ENCODE measurements around the gene FLYWCH2.

FLYWCH2 gene

DNA sequence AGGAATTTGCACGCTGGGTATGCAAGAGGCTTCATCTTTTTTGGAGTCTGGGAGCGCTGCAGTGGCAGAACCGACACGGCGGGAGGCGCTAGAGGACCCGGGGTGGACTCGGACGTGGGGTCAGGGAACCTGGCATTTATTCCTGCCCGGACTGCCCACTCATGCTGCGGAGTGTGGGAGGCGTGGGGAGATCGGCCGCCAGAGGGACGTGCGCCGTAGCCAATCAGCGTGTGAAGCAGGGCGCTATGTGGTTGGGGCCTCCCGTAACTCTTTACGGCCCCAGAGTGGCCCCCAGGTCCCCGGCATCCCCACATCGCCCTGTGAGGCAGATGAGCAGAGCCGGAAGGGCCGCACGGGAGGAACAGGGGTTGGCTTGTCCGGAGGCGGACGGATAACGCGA lies 11.2 kb downstream of the FLYWCH2 start:
- no peak overlapping the region for H3K9ac ChIP-seq (ENCODE audit: low read length)
- TF ChIP-seq EZH2 (IDR thresholded peaks at IDR 0.05; ENCODE audit: borderline replicate concordance, low read length) (no peak), CTCF (IDR thresholded peaks at IDR 0.05; ENCODE audit: low read length) (no peak)
- H3K9me2 ChIP-seq (ENCODE audit: low read depth, low read length) = no peaks in the 10 kb centered on the region
- H2AFZ ChIP-seq (ENCODE audit: low read length) = no peak overlapping the region
- H3K4me3 ChIP-seq (ENCODE audit: low read depth, low read length, poor library complexity, severe bottlenecking) = no peak overlapping the region
- no peaks in the 10 kb centered on the region for H3K79me2 ChIP-seq (ENCODE audit: insufficient read depth, low read length)
- no peaks in the 10 kb centered on the region for H4K20me1 ChIP-seq (ENCODE audit: insufficient read depth, low read length)
- no peak overlapping the region for H3K27ac ChIP-seq (ENCODE audit: low read depth, low read length, poor library complexity, severe bottlenecking)
- no peak overlapping the region for H3K4me2 ChIP-seq (ENCODE audit: low read length)
- no peaks in the 10 kb centered on the region for H3F3A ChIP-seq (ENCODE audit: insufficient read depth, low read length)
- no peaks in the 10 kb centered on the region for H3K36me3 ChIP-seq (ENCODE audit: insufficient read depth, low read length)
- H3K9me3 ChIP-seq (ENCODE audit: low read length) = no peaks in the 10 kb centered on the region
- H3K27me3 ChIP-seq (ENCODE audit: insufficient read depth, low read length) = no peaks in the 10 kb centered on the region
- no peaks in the 10 kb centered on the region for H3K4me1 ChIP-seq (ENCODE audit: insufficient read depth, low read length, severe bottlenecking)

GRCh38 chr16:2895813-2896212 lies 12.8 kb downstream of the FLYWCH2 start:
- no peak overlapping the region for H2AFZ ChIP-seq (ENCODE audit: low read length)
- no peak overlapping the region for H3K4me2 ChIP-seq (ENCODE audit: low read length)
- H3K4me1 ChIP-seq (ENCODE audit: insufficient read depth, low read length, severe bottlenecking) = no peaks in the 10 kb centered on the region
- H3K9me2 ChIP-seq (ENCODE audit: low read depth, low read length) = no peaks in the 10 kb centered on the region
- no peaks in the 10 kb centered on the region for H4K20me1 ChIP-seq (ENCODE audit: insufficient read depth, low read length)
- H3K4me3 ChIP-seq (ENCODE audit: low read depth, low read length, poor library complexity, severe bottlenecking) = no peak overlapping the region
- H3K36me3 ChIP-seq (ENCODE audit: insufficient read depth, low read length) = no peaks in the 10 kb centered on the region
- no peaks in the 10 kb centered on the region for H3K27me3 ChIP-seq (ENCODE audit: insufficient read depth, low read length)
- no peak overlapping the region for H3K27ac ChIP-seq (ENCODE audit: low read depth, low read length, poor library complexity, severe bottlenecking)
- no peaks in the 10 kb centered on the region for H3K79me2 ChIP-seq (ENCODE audit: insufficient read depth, low read length)
- H3F3A ChIP-seq (ENCODE audit: insufficient read depth, low read length) = no peaks in the 10 kb centered on the region
- TF ChIP-seq CTCF (IDR thresholded peaks at IDR 0.05; ENCODE audit: low read length) (no peak), EZH2 (IDR thresholded peaks at IDR 0.05; ENCODE audit: borderline replicate concordance, low read length) (no peak)
- no peaks in the 10 kb centered on the region for H3K9me3 ChIP-seq (ENCODE audit: low read length)
- H3K9ac ChIP-seq (ENCODE audit: low read length) = no peak overlapping the region

DNA sequence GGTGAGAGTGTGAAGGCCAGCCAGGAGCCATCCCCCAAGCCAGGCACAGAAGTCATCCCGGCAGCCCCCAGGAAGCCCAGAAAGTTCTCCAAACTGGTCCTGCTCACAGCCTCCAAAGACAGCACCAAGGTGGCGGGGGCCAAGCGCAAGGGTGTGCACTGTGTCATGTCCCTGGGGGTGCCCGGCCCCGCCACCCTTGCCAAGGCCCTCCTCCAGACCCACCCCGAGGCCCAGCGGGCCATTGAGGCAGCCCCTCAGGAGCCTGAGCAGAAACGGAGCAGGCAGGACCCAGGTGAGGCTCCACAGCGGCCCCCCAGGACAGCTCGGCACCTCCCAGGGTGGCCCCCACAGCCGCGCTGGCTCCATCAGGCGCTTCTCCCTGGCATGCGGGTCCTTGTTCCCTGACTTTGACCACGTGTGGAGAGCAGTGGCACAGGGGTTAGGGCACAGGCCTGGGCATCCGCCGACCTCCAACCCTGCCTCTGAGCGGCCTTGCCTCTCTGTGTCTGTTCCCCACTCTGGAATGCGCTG lies 13.5 kb downstream of the FLYWCH2 start:
- no peaks in the 10 kb centered on the region for H3F3A ChIP-seq (ENCODE audit: insufficient read depth, low read length)
- no peaks in the 10 kb centered on the region for H3K79me2 ChIP-seq (ENCODE audit: insufficient read depth, low read length)
- no peaks in the 10 kb centered on the region for H3K9me2 ChIP-seq (ENCODE audit: low read depth, low read length)
- no peak overlapping the region for H2AFZ ChIP-seq (ENCODE audit: low read length)
- no peaks in the 10 kb centered on the region for H3K36me3 ChIP-seq (ENCODE audit: insufficient read depth, low read length)
- no peaks in the 10 kb centered on the region for H3K4me1 ChIP-seq (ENCODE audit: insufficient read depth, low read length, severe bottlenecking)
- no peak overlapping the region for H3K9ac ChIP-seq (ENCODE audit: low read length)
- no peaks in the 10 kb centered on the region for H3K27me3 ChIP-seq (ENCODE audit: insufficient read depth, low read length)
- no peak overlapping the region for H3K27ac ChIP-seq (ENCODE audit: low read depth, low read length, poor library complexity, severe bottlenecking)
- no peak for TF ChIP-seq EZH2 (IDR thresholded peaks at IDR 0.05; ENCODE audit: borderline replicate concordance, low read length)
- TF ChIP-seq CTCF (IDR thresholded peaks at IDR 0.05; ENCODE audit: low read length) = no peak
- H3K9me3 ChIP-seq (ENCODE audit: low read length) = no peaks in the 10 kb centered on the region
- no peaks in the 10 kb centered on the region for H4K20me1 ChIP-seq (ENCODE audit: insufficient read depth, low read length)
- no peak overlapping the region for H3K4me2 ChIP-seq (ENCODE audit: low read length)
- no peak overlapping the region for H3K4me3 ChIP-seq (ENCODE audit: low read depth, low read length, poor library complexity, severe bottlenecking)

Measured in OCI-LY1 (cell line).